Measurements from ENCODE around the gene CCN2.

Gene CCN2

GRCh38 chr6:131966443-131966842 is 15.3 kb upstream of the CCN2 start:
- DNase-seq = no peak

GRCh38 chr6:131963063-131963462 is 11.9 kb upstream of the CCN2 start:
- DNase-seq = no peak

GRCh38 chr6:131960371-131961133 is 9.4 kb upstream of the CCN2 start:
- no peak for DNase-seq

GRCh38 chr6:131958542-131959470 is 7.6 kb upstream of the CCN2 start:
- DNase-seq = no peak

GRCh38 chr6:131958095-131958494 is 6.9 kb upstream of the CCN2 start:
- DNase-seq = no peak

GRCh38 chr6:131955876-131956275 is 4.7 kb upstream of the CCN2 start:
- no peak for DNase-seq

- DNase-seq = no peak
Observed at GRCh38 chr6:131955192-131955591, 4.0 kb upstream of the CCN2 start.

GRCh38 chr6:131954775-131955107 is 3.6 kb upstream of the CCN2 start:
- DNase-seq = no peak

GRCh38 chr6:131954059-131954774 is 3.0 kb upstream of the CCN2 start:
- DNase-seq = no peak

GRCh38 chr6:131952886-131953509 is 1.8 kb upstream of the CCN2 start:
- no peak for DNase-seq

GRCh38 chr6:131951576-131952230 is 531 bp upstream of the CCN2 start:
- DNase-seq = no peak

- peak in 1 of 5 donors; percentile 17 for DNase-seq
Observed at GRCh38 chr6:131949909-131950766, 1.0 kb downstream of the CCN2 start.

GRCh38 chr6:131949620-131949908 is 1.6 kb downstream of the CCN2 start:
- DNase-seq = no peak

- no peak for DNase-seq
Observed at GRCh38 chr6:131948692-131949619, 2.2 kb downstream of the CCN2 start.

- DNase-seq = no peak
Observed at GRCh38 chr6:131947986-131948661, 3.0 kb downstream of the CCN2 start.

- DNase-seq = no peak
Observed at GRCh38 chr6:131946992-131947955, 3.9 kb downstream of the CCN2 start.

GRCh38 chr6:131946404-131946991 is 4.7 kb downstream of the CCN2 start:
- DNase-seq = no peak

- no peak for DNase-seq
Observed at GRCh38 chr6:131945971-131946370, 5.2 kb downstream of the CCN2 start.

All from T-helper 1 cell (primary cell).